ENCODE data around the gene HPGDS. TPM values are rescaled to one million over a fixed set of nuclear protein-coding genes. Genes with fewer than 3 reads are reported as not detected.

HPGDS gene
- total RNA-seq, 1 experiment from 2014 or later: not detected

- in situ Hi-C loops (cut with HindIII; ENCODE audit: low pct_unique_long_range_greater_than_20kb, low sequenced_read_pairs): no loop called here
- no peak for DNase-seq (ENCODE audit: low read depth)
Measured at GRCh38 chr4:94363136-94363655, 20.6 kb upstream of the HPGDS start.

GRCh38 chr4:94359838-94360237 lies 17.2 kb upstream of the HPGDS start:
- in situ Hi-C loops (cut with HindIII; ENCODE audit: low pct_unique_long_range_greater_than_20kb, low sequenced_read_pairs): no loop called here
- no peak for DNase-seq (ENCODE audit: low read depth)

DNA sequence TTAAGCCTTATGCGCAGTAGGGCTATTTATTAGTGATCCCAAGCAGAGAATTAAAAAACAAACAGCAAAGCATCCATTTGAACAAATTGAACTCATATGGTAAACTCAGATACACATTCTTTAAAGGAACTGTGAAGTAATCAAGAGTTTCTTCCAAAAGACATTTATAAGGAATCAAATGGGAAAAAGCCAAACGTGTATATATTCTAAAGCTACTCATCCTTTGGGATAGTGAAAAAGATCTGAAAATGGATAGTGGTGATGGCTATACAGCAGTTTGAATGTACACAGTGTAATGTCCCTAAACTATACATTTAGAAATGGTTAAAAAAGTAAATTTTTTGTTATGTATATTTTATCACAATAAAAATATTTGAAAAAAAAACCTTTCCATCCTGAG lies 16.6 kb upstream of the HPGDS start:
- DNase-seq (ENCODE audit: low read depth): no peak
- in situ Hi-C loops (cut with HindIII; ENCODE audit: low pct_unique_long_range_greater_than_20kb, low sequenced_read_pairs): no loop called here

GRCh38 chr4:94358101-94358500 lies 15.5 kb upstream of the HPGDS start:
- in situ Hi-C loops (cut with HindIII; ENCODE audit: low pct_unique_long_range_greater_than_20kb, low sequenced_read_pairs): no loop called here
- DNase-seq (ENCODE audit: low read depth): no peak

DNA sequence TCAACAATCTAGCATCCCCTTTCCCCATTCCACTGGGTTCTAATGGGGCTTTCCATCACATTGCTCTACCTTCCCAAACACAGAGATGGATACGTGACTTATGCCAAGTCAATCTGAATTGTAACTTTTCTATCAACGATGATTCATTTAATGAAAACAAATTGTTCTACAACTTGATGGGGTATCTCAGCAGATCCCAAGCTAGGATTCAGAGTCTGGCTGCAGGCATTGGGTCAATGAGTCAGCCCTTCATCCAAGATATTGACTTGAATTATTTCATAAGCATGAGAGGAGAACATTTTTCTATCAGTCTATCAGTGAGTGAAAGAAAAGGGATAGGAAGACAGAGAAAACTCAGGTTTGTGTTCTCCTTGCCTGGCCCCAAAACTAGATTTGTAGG lies 15.0 kb upstream of the HPGDS start:
- no peak for DNase-seq (ENCODE audit: low read depth)
- in situ Hi-C loops (cut with HindIII; ENCODE audit: low pct_unique_long_range_greater_than_20kb, low sequenced_read_pairs): no loop called here

DNA sequence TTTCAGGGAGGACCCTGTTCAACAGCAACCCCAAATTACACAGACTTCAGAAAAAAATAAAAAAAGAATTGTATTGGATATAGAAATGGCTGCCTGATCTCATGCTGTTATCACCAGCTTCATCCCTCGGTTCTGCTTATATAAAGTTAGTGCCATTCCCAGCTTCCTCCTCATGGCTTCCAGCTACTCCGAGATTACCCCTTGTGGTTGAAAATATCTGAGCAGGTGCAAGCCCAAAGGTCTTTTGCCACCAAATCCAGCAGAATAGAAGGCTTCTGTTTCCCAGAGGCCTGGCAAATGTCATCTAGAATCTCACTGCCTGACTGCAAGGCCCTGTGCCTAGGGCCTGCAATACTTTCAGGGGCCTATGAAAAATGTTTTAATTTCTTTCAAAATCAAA lies 13.8 kb upstream of the HPGDS start:
- DNase-seq (ENCODE audit: low read depth): no peak
- in situ Hi-C loops (cut with HindIII; ENCODE audit: low pct_unique_long_range_greater_than_20kb, low sequenced_read_pairs): no loop called here

DNA sequence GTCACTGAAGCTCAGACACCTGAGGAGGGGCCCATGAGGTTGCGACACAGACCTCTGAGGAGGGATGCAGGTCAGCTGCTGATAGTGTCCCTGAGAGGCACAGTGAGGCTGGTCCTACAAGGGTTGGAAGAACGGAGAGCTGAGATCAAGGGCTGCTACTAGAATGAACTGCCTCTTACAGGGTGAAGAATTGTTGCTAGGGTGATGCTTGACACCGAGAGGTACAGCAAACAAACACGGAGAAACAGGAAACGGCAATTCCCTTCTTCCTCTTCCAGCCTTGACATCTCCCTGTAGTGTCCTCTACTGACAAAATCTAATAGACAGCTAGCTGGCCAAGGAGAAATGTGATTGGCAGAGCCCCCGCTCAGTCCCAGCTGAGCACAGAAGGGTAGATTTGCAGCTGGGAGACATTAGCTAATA lies 11.8 kb upstream of the HPGDS start:
- no peak for DNase-seq (ENCODE audit: low read depth)
- in situ Hi-C loops (cut with HindIII; ENCODE audit: low pct_unique_long_range_greater_than_20kb, low sequenced_read_pairs): no loop called here

- in situ Hi-C loops (cut with HindIII; ENCODE audit: low pct_unique_long_range_greater_than_20kb, low sequenced_read_pairs): no loop called here
- DNase-seq (ENCODE audit: low read depth): no peak
Measured at GRCh38 chr4:94352996-94353395, 10.4 kb upstream of the HPGDS start.

DNA sequence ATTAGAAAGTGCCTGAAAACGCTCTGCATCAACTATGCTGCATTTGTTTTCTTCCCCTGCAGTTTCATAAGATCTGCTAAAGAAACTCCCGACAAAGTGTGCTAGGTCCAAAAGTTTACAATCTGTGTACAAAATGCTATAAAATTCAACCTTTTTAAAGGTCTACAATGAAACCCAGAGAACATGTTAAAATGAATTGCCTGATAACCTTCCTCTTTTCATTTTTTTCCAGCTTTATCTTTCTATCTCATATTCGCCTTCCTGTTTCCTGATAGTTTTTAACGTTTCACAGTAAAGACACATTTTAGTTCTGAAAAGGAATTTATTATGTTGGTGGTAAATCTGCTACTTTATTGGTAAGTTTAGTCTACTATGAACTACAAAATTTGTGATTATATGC lies 9.5 kb upstream of the HPGDS start:
- DNase-seq (ENCODE audit: low read depth): no peak
- in situ Hi-C loops (cut with HindIII; ENCODE audit: low pct_unique_long_range_greater_than_20kb, low sequenced_read_pairs): no loop called here

DNA sequence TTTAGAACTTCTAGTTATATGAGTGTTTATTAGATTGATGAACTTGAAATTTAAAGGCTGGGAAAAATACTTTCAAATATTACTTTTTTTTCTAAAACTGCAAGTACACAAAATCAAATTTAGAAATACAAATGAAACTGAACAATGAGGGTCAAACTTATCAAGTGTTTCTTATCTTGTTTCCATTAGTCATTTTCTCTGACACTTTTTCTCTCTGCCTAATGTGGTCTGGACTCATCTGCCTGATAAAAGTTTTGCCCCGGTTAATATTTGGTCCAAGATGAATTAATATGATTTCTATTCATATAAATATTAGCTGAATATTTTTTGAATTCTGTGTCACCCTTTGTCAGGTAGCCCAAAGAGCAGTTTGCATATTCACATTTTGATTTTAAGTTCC lies 8.7 kb upstream of the HPGDS start:
- DNase-seq (ENCODE audit: low read depth): no peak

GRCh38 chr4:94350095-94350494 lies 7.5 kb upstream of the HPGDS start:
- DNase-seq (ENCODE audit: low read depth): no peak
- in situ Hi-C loops (cut with HindIII; ENCODE audit: low pct_unique_long_range_greater_than_20kb, low sequenced_read_pairs): no loop called here

More for the DNA sequence above, 8.7 kb upstream of the HPGDS start:
- in situ Hi-C loops (cut with HindIII; ENCODE audit: low pct_unique_long_range_greater_than_20kb, low sequenced_read_pairs): no loop called here

DNA sequence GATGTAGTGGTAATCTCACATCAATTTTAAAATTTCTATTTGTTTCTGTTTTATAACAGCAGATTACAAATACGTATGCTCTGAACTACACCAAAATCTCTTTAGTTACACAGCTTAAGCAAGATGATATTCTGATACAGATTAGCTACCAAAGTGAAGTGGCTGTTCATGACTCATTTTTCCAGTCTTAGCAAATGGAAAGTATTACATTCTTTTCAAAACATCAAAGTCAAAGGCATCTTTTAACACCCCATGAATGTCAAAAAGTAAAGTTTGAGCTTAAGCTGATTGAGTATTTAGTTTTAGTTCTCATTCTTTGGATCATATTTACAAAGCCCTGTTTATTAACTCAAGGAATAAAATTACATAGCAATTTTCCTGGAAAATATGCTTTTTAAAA lies 6.6 kb upstream of the HPGDS start:
- no peak for DNase-seq (ENCODE audit: low read depth)
- in situ Hi-C loops (cut with HindIII; ENCODE audit: low pct_unique_long_range_greater_than_20kb, low sequenced_read_pairs): no loop called here

GRCh38 chr4:94348666-94349065 lies 6.0 kb upstream of the HPGDS start:
- DNase-seq (ENCODE audit: low read depth): no peak
- in situ Hi-C loops (cut with HindIII; ENCODE audit: low pct_unique_long_range_greater_than_20kb, low sequenced_read_pairs): no loop called here

- no peak for DNase-seq (ENCODE audit: low read depth)
- in situ Hi-C loops (cut with HindIII; ENCODE audit: low pct_unique_long_range_greater_than_20kb, low sequenced_read_pairs): no loop called here
Measured at GRCh38 chr4:94346541-94346940, 3.9 kb upstream of the HPGDS start.

DNA sequence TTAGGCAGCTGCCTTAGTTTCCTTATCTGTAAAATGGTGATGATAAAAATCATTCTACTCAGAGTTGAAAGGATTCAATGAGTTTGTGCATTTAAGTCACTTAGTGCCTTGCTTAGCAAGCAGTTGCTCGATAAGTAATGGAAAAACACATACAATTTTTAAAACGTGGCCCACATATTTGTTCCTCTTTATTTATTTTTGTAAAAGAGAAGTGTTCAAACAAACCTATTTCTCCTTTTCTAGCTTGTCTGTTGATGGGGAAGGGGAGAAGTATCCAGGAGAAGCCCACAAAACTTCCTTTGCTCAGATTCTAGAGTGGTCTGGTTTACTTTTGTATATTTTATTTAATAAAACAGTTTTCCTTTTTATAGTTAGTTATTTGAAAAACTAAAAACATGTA lies 3.3 kb upstream of the HPGDS start:
- DNase-seq (ENCODE audit: low read depth): no peak
- in situ Hi-C loops (cut with HindIII; ENCODE audit: low pct_unique_long_range_greater_than_20kb, low sequenced_read_pairs): no loop called here

- in situ Hi-C loops (cut with HindIII; ENCODE audit: low pct_unique_long_range_greater_than_20kb, low sequenced_read_pairs): no loop called here
- DNase-seq (ENCODE audit: low read depth): no peak
Measured at GRCh38 chr4:94345266-94345665, 2.6 kb upstream of the HPGDS start.

DNA sequence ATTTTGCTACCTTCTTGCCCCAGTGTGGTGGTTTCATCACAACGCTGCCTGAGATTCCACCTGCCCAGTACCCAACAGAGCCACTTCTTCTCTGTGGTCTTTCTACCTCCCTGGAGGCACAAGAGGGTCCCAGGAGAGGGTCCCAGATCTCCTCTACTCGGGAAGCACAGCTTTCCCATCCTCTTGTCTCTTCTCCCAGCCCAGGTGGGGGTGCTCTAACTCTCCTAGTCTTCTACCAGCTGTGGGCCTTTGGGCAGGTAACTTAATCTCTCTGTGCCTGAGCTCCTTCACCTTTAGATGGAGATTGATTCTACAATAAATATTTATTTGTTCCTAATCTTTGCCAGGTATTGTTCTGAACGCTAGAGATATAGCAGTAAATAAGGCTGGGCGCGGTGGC lies 1.8 kb upstream of the HPGDS start:
- in situ Hi-C loops (cut with HindIII; ENCODE audit: low pct_unique_long_range_greater_than_20kb, low sequenced_read_pairs): no loop called here
- DNase-seq (ENCODE audit: low read depth): no peak

DNA sequence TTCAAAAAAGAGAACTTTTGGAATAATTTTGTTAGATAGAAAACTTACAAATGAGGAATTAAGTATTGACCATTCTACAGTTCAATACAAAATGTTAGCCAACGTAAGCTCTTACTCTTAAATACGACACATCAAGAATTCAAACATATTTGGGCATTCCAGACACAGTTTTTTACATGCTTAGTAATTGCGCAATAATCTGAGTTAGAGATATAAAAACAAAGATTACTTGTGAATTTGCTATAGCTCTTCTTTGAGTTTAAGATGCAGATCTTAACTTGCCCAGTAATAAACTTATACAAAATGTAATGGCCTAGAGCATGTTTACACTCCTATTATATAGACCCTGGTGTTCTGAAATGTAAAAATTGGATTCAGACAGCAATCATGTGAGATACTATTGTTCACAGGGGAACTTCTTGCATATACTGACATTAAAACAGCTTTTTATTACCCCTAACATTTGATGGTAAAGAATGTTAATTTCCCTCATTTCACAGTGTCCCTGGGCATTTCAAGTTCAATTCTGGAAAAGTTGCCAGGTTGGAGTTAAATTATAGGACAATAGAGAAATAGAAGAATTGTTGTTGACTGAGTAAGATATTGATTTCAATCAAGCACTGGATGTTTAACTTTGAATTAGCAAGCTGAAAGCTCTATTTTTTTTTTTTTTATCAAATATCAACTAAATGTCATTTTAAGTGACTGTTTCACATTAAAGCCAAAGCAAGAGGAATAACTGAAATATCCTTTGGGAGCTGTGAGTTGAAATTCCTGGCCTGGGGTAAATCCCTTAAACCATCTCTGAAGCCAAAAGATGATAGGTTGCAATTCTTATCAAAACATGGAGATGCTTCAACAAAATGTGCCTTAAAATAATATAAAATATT lies 910 bp downstream of the HPGDS start:
- no peak for DNase-seq (ENCODE audit: low read depth)
- in situ Hi-C loops (cut with HindIII; ENCODE audit: low pct_unique_long_range_greater_than_20kb, low sequenced_read_pairs): no loop called here

DNA sequence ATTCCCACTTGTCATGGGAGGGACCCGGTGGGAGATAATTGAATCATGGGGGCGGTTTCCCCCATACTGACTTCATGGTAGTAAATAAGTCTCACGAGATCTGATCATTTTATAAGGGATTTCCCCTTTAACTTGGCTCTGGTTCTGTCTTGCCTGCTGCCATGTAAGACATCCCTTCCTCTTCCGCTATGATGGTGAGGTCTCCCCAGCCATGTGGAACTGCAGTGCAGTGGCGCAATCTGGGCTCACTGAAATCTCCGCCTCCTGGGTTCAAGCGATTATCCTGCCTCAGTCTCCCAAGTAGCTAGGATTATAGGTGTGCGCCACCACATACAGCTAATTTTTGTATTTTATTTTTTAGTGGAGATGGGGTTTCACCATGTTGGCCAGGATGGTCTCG lies 2.9 kb downstream of the HPGDS start:
- in situ Hi-C loops (cut with HindIII; ENCODE audit: low pct_unique_long_range_greater_than_20kb, low sequenced_read_pairs): no loop called here

More for the DNA sequence above, 2.9 kb downstream of the HPGDS start:
- DNase-seq (ENCODE audit: low read depth): no peak

All from Caki2 (cell line).